Ovary (tissue), 9 donors: ENCODE results near the gene CDKN1B. TPM values are rescaled to one million over a fixed set of nuclear protein-coding genes. Genes with fewer than 3 reads are reported as not detected.
A peak's percentile ranks its signal among the peaks of the same experiment; 100 is the strongest.

Experiments
- DNase-seq, 5 donors: peaks; one replicate each; pipeline ENCODE4 v3.0.0-alpha.2; 2019 to 2020
- H3K27ac ChIP-seq, 2 donors: fragments of 200-600 bp; one replicate each; pipeline versions ENCODE4 v1.5.1 to v1.8.0; 2019 to 2022
- H3K27me3 ChIP-seq: fragments of 200-600 bp; one replicate; pipeline ENCODE4 v1.8.0; 2022
- H3K36me3 ChIP-seq: fragments of 200-600 bp; sonication (generic); one replicate; pipeline ENCODE4 v1.5.1; 2019
- H3K4me1 ChIP-seq: one replicate; pipeline ENCODE4 v1.8.1; 2013; ENCODE audit warnings: mild to moderate bottlenecking, moderate library complexity; ENCODE audit not compliant: insufficient read depth
- H3K4me3 ChIP-seq: fragments of 200-600 bp; sonication (generic); one replicate; pipeline ENCODE4 v1.5.1; 2017
- H3K9me3 ChIP-seq, 2 donors: fragments of 200-600 bp in 1 of 2; sonication (generic) in 1 of 2; one replicate each; pipeline versions ENCODE4 v1.5.1 to v1.8.1; 2013 to 2019; ENCODE audit warnings: mild to moderate bottlenecking in 1 of 2, moderate library complexity in 1 of 2
- EP300 ChIP-seq: sonication (generic); formaldehyde crosslinking; IDR thresholded peaks from one replicate; pipeline ENCODE4 v1.6.1; 2017; ENCODE audit warnings: antibody characterized with exemption
- POLR2A ChIP-seq: fragments of 450-650 bp; IDR thresholded peaks from one replicate; pipeline ENCODE4 v1.6.1; 2017; ENCODE audit warnings: antibody characterized with exemption, mild to moderate bottlenecking, moderate library complexity
- WGBS, 3 donors: extraction: QIAGEN DNeasy Blood & Tissue Kit in 1 of 3; methylation state at CpG; one replicate each; pipeline versions ENCODE4 v1.1.5 to v1.1.7; 2013 to 2017; 5-methylcytosine and 5-hydroxymethylcytosine counted together
- intact Hi-C, 4 donors: fragments of 100-400 bp; cut with DNase I; formaldehyde crosslinking; loops; one replicate each; pipeline versions ENCODE4 v1.11.0 to v1.15.1; 2022 to 2023
- polyA plus RNA-seq, 2 donors: library from polyadenylated mRNA; stranded (reverse); fragments of 200-250 nt in 1 of 2; fragments of 350-450 nt in 1 of 2; fragmentation: Illumina TruSeq in 1 of 2; extraction: RNeasy Lipid Tissue Mini Kit (QIAGEN cat#74804) in 1 of 2; gene quantifications; one replicate each; pipeline ENCODE4 v1.2.3, GENCODE V29; 2013 to 2014
- total RNA-seq, 7 donors: library from RNA; depleted of rRNA in 2 of 7; stranded (reverse); fragments of >200 nt in 2 of 7; fragmentation: NEBNext Ultra II Directional in 3 of 7; extraction: Animal tissue kit (Norgen Biotek cat#: 25700) in 3 of 7; gene quantifications; one replicate each; pipeline versions ENCODE4 v1.1.0 to v1.2.4, GENCODE V29; 2016 to 2023
- TF ChIP-seq, protein P1 (sequence below), 3 donors: fragments of 450-650 bp in 2 of 3; fragments of 200-600 bp in 1 of 3; IDR thresholded peaks; one replicate each; pipeline versions ENCODE4 v1.5.1 to v1.8.0; 2016 to 2022; ENCODE audit warnings: antibody characterized with exemption in 3 of 3, mild to moderate bottlenecking in 1 of 3
- donor health status: DM: no; HTN: no; CAD: no; lungs with moderate emphysema.
- donor health status: DM: no; HTN: no; CAD: no.
- donor health status: Bipolar disorder and iron deficiency.
- donor health status: DM: yes; HTN: yes; CAD: no.
- donor health status: DM: no; HTN: no; CAD: no.
- donor health status: DM: yes; HTN: yes; CAD: no.

CDKN1B gene
- total and polyA plus RNA-seq, 9 donors = 54.3 to 90.2 (median 75.5) TPM

DNA sequence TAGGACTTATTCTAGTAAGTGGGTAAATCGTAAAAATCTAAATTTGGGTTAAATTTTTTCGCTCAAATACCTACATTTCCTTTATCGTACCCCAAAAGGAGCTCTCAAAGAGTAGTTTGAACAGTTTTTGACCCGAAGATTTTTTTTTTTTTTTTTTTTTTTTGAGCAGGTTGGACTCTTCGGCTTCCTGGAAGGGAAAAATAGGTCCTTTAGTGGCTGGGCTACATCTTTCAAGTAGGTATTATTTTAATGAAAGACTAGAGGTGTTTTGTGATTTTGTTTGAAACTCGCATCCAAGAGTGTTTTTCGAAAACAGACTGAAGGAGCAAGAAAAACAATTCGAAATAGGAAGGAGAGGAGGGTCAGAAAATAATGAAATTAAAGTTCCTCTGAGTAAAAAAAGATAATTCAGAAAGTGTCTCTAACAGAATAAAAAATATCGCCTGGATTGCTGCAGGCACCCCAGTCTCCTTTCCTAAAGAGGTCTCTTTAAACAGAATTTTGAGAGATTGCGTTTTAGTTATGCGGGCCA, 6.0 kb downstream of the CDKN1B start:
- H3K4me3 ChIP-seq = peak overlapping the region; percentile 77
- H3K4me1 ChIP-seq = peaks cover 6% of the 10 kb centered on the region
- H3K9me3 ChIP-seq = no peaks in the 10 kb centered on the region
- no peaks in the 10 kb centered on the region for H3K36me3 ChIP-seq
- H3K27ac ChIP-seq = peak overlapping the region; percentile 99
- no peak for DNase-seq
- no peaks in the 10 kb centered on the region for H3K27me3 ChIP-seq
- intact Hi-C loops = loop anchor here in 2 of 4 donors (10.0 kb wide), 1 partner anchor 172 kb away; the partner anchor contains the start of gene GPRC5A (in 2 of the 2)
- WGBS, 3 donors = 20 to 22% (median 20%) methylated on average over 11 of the region's 11 CpGs
- TF ChIP-seq, protein P1, sequence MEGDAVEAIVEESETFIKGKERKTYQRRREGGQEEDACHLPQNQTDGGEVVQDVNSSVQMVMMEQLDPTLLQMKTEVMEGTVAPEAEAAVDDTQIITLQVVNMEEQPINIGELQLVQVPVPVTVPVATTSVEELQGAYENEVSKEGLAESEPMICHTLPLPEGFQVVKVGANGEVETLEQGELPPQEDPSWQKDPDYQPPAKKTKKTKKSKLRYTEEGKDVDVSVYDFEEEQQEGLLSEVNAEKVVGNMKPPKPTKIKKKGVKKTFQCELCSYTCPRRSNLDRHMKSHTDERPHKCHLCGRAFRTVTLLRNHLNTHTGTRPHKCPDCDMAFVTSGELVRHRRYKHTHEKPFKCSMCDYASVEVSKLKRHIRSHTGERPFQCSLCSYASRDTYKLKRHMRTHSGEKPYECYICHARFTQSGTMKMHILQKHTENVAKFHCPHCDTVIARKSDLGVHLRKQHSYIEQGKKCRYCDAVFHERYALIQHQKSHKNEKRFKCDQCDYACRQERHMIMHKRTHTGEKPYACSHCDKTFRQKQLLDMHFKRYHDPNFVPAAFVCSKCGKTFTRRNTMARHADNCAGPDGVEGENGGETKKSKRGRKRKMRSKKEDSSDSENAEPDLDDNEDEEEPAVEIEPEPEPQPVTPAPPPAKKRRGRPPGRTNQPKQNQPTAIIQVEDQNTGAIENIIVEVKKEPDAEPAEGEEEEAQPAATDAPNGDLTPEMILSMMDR (IDR thresholded peaks at IDR 0.05) = no peak
- TF ChIP-seq POLR2A = no peak
- no peak for TF ChIP-seq EP300

DNA sequence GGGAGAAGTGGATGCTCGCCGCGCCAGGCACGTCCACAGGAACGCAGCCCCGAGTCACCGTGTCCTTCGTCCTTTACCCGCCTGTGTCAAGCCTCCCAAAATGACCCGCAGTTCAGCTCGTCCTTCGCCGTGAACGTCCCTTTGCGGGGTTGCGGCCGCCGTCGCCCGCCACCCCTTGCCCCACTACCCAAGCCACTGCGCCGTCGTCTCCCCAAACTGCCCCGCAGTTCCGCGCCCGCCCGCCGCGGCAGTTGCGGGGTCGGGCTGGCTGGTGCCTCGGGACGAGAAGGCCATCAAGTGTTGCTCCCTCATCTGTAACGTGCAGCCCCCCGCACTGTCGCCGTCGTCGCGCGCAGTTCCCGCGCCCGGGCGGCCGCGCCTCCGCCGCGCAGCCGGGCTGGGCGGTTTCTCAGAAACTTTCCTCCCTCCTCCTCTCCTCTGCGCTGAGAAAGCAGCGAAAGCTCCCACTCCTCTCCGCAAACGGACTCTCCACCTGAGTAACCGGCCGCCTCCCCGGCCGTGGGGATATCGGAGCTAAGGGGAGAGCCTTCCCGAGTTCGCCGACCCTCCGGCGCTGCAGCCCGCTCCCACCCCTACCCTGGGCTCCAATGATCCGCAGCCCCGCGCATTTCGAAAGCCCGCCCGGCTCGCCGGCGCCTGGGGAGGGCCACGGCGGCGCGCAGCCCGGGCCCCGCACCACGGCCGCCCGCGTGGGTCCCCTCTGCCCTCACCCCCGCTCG, 6.7 kb downstream of the CDKN1B start:
- Histone ChIP-seq H3K27me3 (no peaks in the 10 kb centered on the region), H3K4me1 (peaks cover 6% of the 10 kb centered on the region), H3K36me3 (no peaks in the 10 kb centered on the region), H3K9me3 (no peaks in the 10 kb centered on the region), H3K27ac (peak overlapping the region; percentile 99), H3K4me3 (peak overlapping the region; percentile 77)
- TF ChIP-seq POLR2A = no peak
- TF ChIP-seq, protein P1 (IDR thresholded peaks at IDR 0.05) = peak in 1 of 3 donors; percentile 24
- 0 to 1% (median 1%) methylated on average over 76 to 89 of the region's 89 CpGs for WGBS, 3 donors
- intact Hi-C loops = loop anchor here in 2 of 4 donors (10.0 kb wide), 1 partner anchor 171 kb away; the partner anchor contains the start of gene GPRC5A (in 2 of the 2)
- peak; percentile 48 to 74 (median 62) for DNase-seq

DNA sequence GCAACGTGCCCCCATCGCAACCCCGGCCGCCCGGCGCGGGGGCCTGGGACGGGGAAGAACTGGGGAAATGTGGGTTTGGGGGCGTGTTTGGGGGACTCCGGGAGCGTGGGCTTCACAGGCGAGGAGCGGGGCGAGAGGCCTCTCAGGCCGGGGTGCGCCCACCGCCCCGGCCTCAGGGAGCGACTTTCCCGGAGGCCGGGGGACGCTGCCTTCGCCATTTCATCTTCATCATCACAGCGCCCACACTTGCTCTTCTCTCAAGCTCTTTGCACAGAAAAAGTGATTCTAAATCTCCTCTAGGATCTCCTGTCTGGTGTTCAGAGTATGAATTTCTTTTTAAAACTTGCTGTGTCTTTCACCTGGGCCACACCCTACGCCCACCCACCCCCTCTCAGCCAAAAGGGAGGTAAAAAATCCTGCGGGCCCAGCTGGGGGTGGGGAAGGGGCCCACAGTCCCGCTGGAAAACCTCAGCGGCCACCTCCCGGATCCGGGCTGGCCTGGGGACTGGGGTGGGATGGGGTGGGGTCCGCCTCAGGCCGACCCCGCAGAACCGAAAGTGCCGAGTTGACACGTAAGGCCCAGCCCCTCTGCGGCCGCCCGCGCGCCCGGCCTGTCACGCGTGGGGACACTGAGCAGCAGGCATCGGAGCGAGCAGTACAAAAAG, 7.4 kb downstream of the CDKN1B start:
- no peak for DNase-seq
- no peaks in the 10 kb centered on the region for H3K36me3 ChIP-seq
- H3K27ac ChIP-seq = peak overlapping the region; percentile 99
- 0 to 1% (median 0%) methylated on average over 29 to 46 of the region's 46 CpGs for WGBS, 3 donors
- peaks cover 4% of the 10 kb centered on the region for H3K4me1 ChIP-seq
- TF ChIP-seq, protein P1 (IDR thresholded peaks at IDR 0.05) = peak in 1 of 3 donors; percentile 38
- no peak for TF ChIP-seq POLR2A
- intact Hi-C loops = loop anchor here in 2 of 4 donors (5.0 to 10.0 kb wide), 2 partner anchors 63 to 170 kb away; partner anchors contain the start of genes GPRC5A (in 2 of the 2) and APOLD1 (in 1 of the 2)
- peak overlapping the region; percentile 77 for H3K4me3 ChIP-seq
- no peaks in the 10 kb centered on the region for H3K27me3 ChIP-seq
- no peaks in the 10 kb centered on the region for H3K9me3 ChIP-seq
